Pulmonary artery endothelial cell (primary cell): Measurements from ENCODE around the gene MGAT3. TPM values are rescaled to one million over a fixed set of nuclear protein-coding genes. Genes with fewer than 3 reads are reported as not detected.

Experiments
- DNase-seq: peaks from one replicate; pipeline ENCODE4 v3.0.0-alpha.2; 2011; ENCODE audit warnings: low read depth, low spot score
- total RNA-seq: library from RNA; depleted of rRNA; stranded (reverse); fragments of >200 nt; gene quantifications from 2 replicates; pipeline ENCODE4 v1.2.3, GENCODE V29; 2014

Gene MGAT3
- total RNA-seq, 1 donor from 2014 or later = not detected

DNA sequence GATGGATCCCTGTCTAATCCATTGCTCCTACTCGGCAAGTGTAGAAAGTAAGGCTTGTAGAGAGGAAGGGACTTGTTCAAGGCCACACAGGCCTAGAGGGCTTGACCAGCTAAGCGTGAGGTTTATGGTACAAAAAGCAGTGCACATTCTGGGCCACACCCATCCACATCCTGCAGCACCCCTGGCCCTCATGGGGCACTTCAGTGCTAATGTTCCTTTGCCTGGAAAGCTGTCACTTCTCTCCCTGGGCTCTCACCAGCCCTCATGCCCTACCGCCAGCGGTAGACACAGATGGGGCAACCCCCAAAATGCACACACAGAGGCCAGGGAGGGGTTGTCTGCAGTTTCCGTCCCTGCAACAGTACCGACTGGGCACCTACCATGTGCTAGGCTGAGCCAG, 7.1 kb upstream of the MGAT3 start:
- no peak for DNase-seq

GRCh38 chr22:39450258-39450955, 6.4 kb upstream of the MGAT3 start:
- no peak for DNase-seq

- no peak for DNase-seq
Measured at GRCh38 chr22:39452740-39453040, 4.1 kb upstream of the MGAT3 start.

- no peak for DNase-seq
Measured at GRCh38 chr22:39453765-39454378, 2.9 kb upstream of the MGAT3 start.

- no peak for DNase-seq
Measured at GRCh38 chr22:39454385-39454871, 2.4 kb upstream of the MGAT3 start.

DNA sequence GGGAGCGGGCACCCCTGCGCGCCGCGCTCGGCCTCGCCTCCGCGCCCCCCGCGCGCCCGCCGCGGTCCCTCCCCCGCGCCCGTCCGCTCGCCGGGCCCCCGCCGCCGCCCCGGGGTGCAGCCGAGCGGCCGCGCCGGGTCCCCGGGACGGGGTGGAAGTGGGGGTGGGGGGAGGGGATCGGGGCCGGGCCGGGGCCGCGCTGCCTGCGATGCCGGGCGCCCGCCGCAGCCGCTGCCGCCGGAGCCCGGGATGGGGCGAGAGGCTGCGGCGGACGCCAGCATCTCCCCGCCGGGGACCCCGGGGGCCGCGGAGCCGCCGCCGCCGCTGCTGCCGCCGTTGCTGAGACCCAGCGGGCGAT, 365 bp downstream of the MGAT3 start:
- DNase-seq = no peak

- no peak for DNase-seq
Measured at GRCh38 chr22:39457556-39458443, 988 bp downstream of the MGAT3 start.

GRCh38 chr22:39458444-39459083, 1.8 kb downstream of the MGAT3 start:
- no peak for DNase-seq

DNA sequence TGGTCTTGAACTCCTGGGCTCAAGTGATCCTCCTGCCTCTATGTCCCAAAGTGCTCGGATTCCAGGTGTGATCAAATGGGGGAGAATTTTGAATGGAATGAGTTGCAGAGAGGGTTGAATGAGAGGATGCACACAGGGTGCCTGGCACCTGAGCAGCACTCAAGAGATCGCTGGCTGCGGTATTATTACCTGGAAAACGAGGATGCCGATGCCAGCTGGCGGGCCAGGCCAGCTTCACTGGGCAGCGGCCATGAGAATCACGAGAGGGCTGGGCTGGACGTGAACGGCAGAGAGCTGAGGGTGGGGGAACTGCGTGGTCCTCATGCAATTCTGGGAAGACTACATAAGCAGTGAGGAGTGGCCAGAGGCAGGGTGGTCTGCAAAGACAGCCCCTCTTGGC, 2.9 kb downstream of the MGAT3 start:
- no peak for DNase-seq

- DNase-seq = no peak
Measured at GRCh38 chr22:39462443-39463221, 5.8 kb downstream of the MGAT3 start.

DNA sequence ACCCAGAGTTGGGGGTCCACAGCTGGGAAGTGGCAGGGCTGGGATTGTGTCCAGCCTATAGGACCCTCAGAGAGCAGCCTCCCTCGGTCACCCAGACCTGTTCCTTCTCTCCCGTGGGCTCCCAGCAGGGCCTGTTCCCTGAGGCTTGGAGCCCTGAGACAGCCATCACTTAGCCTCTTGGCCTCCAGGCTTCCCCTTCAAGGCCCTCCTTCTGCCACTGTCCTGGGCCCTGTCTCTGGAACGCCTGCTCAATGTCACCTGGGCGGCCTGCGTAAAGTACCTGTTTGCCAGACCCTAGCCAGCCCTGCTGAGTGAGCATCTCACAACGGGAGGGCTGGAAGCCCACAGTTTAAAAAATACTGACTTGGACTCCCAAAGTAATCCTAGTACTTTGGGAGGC, 6.5 kb downstream of the MGAT3 start:
- DNase-seq = no peak

DNA sequence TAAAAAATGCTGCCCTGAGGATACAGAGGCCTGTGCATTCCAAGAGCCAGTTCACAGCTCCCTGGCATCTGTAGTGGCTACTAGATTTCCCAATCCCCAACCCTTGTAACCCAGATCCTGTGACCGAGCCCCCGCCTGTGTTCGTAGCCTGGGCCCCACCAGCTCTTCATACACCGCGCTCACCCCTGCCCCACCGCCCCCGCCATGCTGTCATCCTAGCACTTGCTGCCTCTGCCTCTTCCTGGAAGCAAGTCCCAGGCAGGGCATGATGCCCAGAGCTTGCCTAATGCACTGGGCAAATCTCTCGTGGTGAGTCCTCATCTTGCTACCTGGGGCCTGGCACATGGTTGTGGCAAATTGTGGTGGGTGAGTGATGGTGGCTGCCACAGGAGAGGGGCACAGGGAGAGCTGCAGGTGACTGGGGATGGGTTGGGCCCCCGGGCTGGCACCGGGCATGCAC, 7.1 kb downstream of the MGAT3 start:
- DNase-seq = no peak

GRCh38 chr22:39466228-39467006, 9.6 kb downstream of the MGAT3 start:
- DNase-seq = no peak

DNA sequence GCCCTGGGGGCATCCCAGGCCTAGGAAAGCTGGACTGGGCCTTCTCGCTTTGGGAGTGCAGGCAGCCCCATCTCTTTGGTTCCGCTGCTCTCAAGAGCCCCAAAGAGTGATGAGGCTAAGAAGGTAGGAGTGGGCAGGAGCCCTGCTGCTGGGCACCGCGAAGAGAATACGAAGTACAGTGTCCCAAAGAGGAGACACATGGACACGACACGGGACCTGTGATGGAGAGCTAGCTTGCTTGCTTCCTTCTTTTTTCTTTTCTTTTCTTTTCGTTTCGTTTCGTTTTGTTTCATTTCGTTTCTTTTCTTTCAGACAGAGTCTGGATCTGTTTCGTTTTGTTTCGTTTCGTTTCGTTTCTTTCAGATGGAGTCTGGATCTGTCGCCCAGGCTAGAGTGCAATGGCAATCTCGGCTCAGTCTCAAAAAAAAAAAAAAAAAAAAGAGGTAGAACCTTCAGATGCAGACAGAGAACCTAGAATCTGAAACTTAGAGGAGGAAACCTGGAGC, 10.6 kb downstream of the MGAT3 start:
- DNase-seq = no peak

- no peak for DNase-seq
Measured at GRCh38 chr22:39468487-39469325, 11.9 kb downstream of the MGAT3 start.

- no peak for DNase-seq
Measured at GRCh38 chr22:39469326-39469680, 12.5 kb downstream of the MGAT3 start.

DNA sequence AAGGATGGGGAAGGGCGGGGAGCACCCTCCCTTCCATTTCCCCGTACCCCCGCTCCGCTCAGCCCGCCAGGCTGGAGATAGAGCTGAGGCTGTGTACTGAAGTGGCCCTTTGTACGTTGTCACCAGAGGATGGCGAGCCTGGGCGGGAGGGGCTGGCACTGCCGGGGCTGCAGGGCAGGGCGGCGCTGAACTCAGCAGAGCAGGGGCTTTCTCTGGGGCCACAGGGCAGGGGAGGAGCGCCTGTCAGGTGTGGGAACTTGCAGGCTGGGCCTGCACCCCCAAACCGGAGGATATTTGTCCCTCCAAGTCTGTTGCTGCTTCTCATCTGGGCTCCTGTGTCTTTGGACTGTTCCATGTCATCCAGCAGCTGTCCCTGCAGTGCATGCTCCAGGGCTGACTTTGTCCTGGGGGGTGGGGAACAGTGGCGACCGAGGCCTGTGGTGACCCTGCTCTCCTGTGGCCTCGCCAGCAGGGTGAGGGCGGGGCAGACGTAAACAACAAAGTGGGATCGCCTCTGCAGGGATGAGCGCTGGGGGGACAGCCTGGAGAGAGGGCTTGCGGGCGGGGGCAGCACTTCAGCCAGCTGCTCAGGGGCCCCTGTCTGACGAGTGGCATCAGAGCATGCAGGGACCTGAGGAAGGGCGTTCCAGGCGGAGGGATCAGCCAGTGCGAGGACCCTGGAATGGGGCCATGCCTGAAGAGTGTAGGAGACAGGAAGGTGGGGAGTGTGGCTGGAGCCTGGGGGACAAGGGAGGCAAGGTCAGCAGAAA, 13.1 kb downstream of the MGAT3 start:
- DNase-seq = no peak

DNA sequence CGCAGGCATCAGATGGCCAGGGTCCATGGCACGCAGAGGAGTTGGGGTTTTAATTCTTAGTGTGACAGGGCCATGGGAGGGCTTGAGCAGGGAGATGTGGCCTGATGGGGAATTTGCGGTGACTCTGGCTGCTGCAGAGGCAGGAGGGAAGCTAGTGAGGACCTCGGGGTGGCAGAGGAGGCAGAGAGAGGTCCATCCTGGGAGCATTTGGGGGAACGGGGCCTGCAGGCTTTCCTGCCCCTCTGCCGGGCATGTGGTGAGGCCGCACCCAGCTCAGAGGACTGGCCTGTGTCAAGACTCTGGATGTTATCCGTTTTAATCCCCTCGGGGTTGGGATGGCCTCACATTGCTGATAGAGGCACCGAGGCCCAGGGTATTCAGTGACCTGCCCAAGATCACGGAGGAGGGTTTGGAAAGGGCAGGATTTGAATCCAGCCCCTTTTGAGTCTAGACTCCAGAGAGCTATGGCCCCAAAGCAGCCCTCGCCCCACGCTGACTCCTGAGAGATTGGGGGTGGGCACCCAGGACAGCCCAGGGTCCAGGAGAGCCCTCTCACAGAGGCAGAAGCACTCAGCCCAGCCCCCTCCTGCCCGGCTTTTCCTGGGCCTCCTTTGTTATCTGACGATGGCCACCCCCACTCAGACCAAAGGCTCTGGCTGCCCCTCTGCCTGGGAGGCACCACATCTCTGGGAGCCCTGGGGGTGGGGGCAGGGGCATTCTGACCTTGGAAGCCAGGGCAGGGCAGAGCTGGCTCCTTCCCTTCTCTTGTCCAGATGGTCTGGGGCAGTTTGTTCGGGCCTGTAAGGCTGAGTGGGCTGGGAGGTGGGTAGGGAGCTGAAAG, 13.9 kb downstream of the MGAT3 start:
- no peak for DNase-seq
